Measurements from ENCODE around the gene RSL24D1.

RSL24D1 gene

GRCh38 chr15:55230051-55230670 lies 33.4 kb upstream of the RSL24D1 start:
- peaks cover 93% of the 10 kb centered on the region for H3K36me3 Mint-ChIP-seq (ENCODE audit: low read depth)
- no peak for DNase-seq

GRCh38 chr15:55226127-55226526 lies 29.4 kb upstream of the RSL24D1 start:
- H3K27ac Mint-ChIP-seq, result peak overlapping the region; percentile 33
- H3K4me3 Mint-ChIP-seq, result no peak overlapping the region
- peaks cover 65% of the 10 kb centered on the region for H3K4me1 Mint-ChIP-seq (ENCODE audit: low read depth)
- H3K36me3 Mint-ChIP-seq (ENCODE audit: low read depth), result peaks cover 98% of the 10 kb centered on the region
- DNase-seq, result no peak
- no peaks in the 10 kb centered on the region for H3K27me3 Mint-ChIP-seq
- H3K9me3 Mint-ChIP-seq, result no peaks in the 10 kb centered on the region

More at GRCh38 chr15:55230051-55230670, 33.4 kb upstream of the RSL24D1 start:
- Mint-ChIP-seq H3K4me3 (peak overlapping the region; percentile 21), H3K4me1 (ENCODE audit: low read depth) (peaks cover 46% of the 10 kb centered on the region), H3K9me3 (no peaks in the 10 kb centered on the region), H3K27me3 (no peaks in the 10 kb centered on the region), H3K27ac (peak overlapping the region; percentile 87)

- DNase-seq, result no peak
- Mint-ChIP-seq H3K9me3 (no peaks in the 10 kb centered on the region), H3K27ac (peak overlapping the region; percentile 83), H3K4me1 (ENCODE audit: low read depth) (peaks cover 63% of the 10 kb centered on the region), H3K36me3 (ENCODE audit: low read depth) (peaks cover 99% of the 10 kb centered on the region), H3K27me3 (no peaks in the 10 kb centered on the region), H3K4me3 (no peak overlapping the region)
Observed at GRCh38 chr15:55224892-55225291, 28.2 kb upstream of the RSL24D1 start.

GRCh38 chr15:55222588-55222987 lies 25.8 kb upstream of the RSL24D1 start:
- H3K27me3 Mint-ChIP-seq, result no peaks in the 10 kb centered on the region
- H3K4me3 Mint-ChIP-seq, result peak overlapping the region; percentile 1
- H3K4me1 Mint-ChIP-seq (ENCODE audit: low read depth), result peaks cover 77% of the 10 kb centered on the region
- H3K36me3 Mint-ChIP-seq (ENCODE audit: low read depth), result peaks cover 96% of the 10 kb centered on the region
- H3K9me3 Mint-ChIP-seq, result no peaks in the 10 kb centered on the region
- H3K27ac Mint-ChIP-seq, result peak overlapping the region; percentile 94
- no peak for DNase-seq

GRCh38 chr15:55221090-55222011 lies 24.6 kb upstream of the RSL24D1 start:
- Mint-ChIP-seq H3K4me1 (ENCODE audit: low read depth) (peaks cover 79% of the 10 kb centered on the region), H3K27ac (peak overlapping the region; percentile 94), H3K27me3 (no peaks in the 10 kb centered on the region), H3K36me3 (ENCODE audit: low read depth) (peaks cover 94% of the 10 kb centered on the region), H3K9me3 (no peaks in the 10 kb centered on the region), H3K4me3 (peak overlapping the region; percentile 43)
- DNase-seq, result peak; percentile 54

GRCh38 chr15:55220606-55221005 lies 23.9 kb upstream of the RSL24D1 start:
- Mint-ChIP-seq H3K27me3 (no peaks in the 10 kb centered on the region), H3K36me3 (ENCODE audit: low read depth) (peaks cover 91% of the 10 kb centered on the region), H3K4me1 (ENCODE audit: low read depth) (peaks cover 73% of the 10 kb centered on the region), H3K4me3 (peak overlapping the region; percentile 43), H3K9me3 (no peaks in the 10 kb centered on the region), H3K27ac (peak overlapping the region; percentile 94)
- no peak for DNase-seq

GRCh38 chr15:55218056-55218455 lies 21.3 kb upstream of the RSL24D1 start:
- H3K36me3 Mint-ChIP-seq (ENCODE audit: low read depth), result peaks cover 87% of the 10 kb centered on the region
- H3K27ac Mint-ChIP-seq, result peak overlapping the region; percentile 94
- no peaks in the 10 kb centered on the region for H3K27me3 Mint-ChIP-seq
- DNase-seq, result no peak
- H3K9me3 Mint-ChIP-seq, result no peaks in the 10 kb centered on the region
- H3K4me1 Mint-ChIP-seq (ENCODE audit: low read depth), result peaks cover 54% of the 10 kb centered on the region
- H3K4me3 Mint-ChIP-seq, result peak overlapping the region; percentile 12

- DNase-seq, result no peak
- Mint-ChIP-seq H3K4me1 (ENCODE audit: low read depth) (no peaks in the 10 kb centered on the region), H3K9me3 (no peaks in the 10 kb centered on the region), H3K36me3 (ENCODE audit: low read depth) (peaks cover 84% of the 10 kb centered on the region), H3K27ac (no peak overlapping the region), H3K4me3 (no peak overlapping the region), H3K27me3 (no peaks in the 10 kb centered on the region)
Observed at GRCh38 chr15:55204464-55204863, 7.7 kb upstream of the RSL24D1 start.

GRCh38 chr15:55202206-55202605 lies 5.5 kb upstream of the RSL24D1 start:
- Mint-ChIP-seq H3K27me3 (no peaks in the 10 kb centered on the region), H3K36me3 (ENCODE audit: low read depth) (peaks cover 76% of the 10 kb centered on the region), H3K27ac (no peak overlapping the region), H3K9me3 (peaks cover 10% of the 10 kb centered on the region), H3K4me1 (ENCODE audit: low read depth) (peaks cover 10% of the 10 kb centered on the region), H3K4me3 (no peak overlapping the region)
- DNase-seq, result no peak

- Mint-ChIP-seq H3K4me1 (ENCODE audit: low read depth) (peaks cover 10% of the 10 kb centered on the region), H3K9me3 (peaks cover 10% of the 10 kb centered on the region), H3K27ac (peak overlapping the region; percentile 59), H3K4me3 (peak overlapping the region; percentile 43), H3K27me3 (no peaks in the 10 kb centered on the region), H3K36me3 (ENCODE audit: low read depth) (peaks cover 44% of the 10 kb centered on the region)
- DNase-seq, result no peak
Observed at GRCh38 chr15:55198706-55199105, 2.0 kb upstream of the RSL24D1 start.

GRCh38 chr15:55197719-55198118 lies 978 bp upstream of the RSL24D1 start:
- Mint-ChIP-seq H3K36me3 (ENCODE audit: low read depth) (peaks cover 42% of the 10 kb centered on the region), H3K27ac (no peak overlapping the region), H3K9me3 (peaks cover 10% of the 10 kb centered on the region), H3K4me3 (no peak overlapping the region), H3K27me3 (no peaks in the 10 kb centered on the region), H3K4me1 (ENCODE audit: low read depth) (peaks cover 18% of the 10 kb centered on the region)
- DNase-seq, result no peak

GRCh38 chr15:55197362-55197705 lies 593 bp upstream of the RSL24D1 start:
- no peaks in the 10 kb centered on the region for H3K27me3 Mint-ChIP-seq
- H3K36me3 Mint-ChIP-seq (ENCODE audit: low read depth), result peaks cover 42% of the 10 kb centered on the region
- no peak for DNase-seq
- H3K9me3 Mint-ChIP-seq, result peaks cover 10% of the 10 kb centered on the region
- no peak overlapping the region for H3K4me3 Mint-ChIP-seq
- H3K4me1 Mint-ChIP-seq (ENCODE audit: low read depth), result peaks cover 22% of the 10 kb centered on the region
- no peak overlapping the region for H3K27ac Mint-ChIP-seq

GRCh38 chr15:55195996-55196395 lies 745 bp downstream of the RSL24D1 start:
- no peak overlapping the region for H3K27ac Mint-ChIP-seq
- H3K9me3 Mint-ChIP-seq, result peaks cover 10% of the 10 kb centered on the region
- H3K4me3 Mint-ChIP-seq, result no peak overlapping the region
- no peaks in the 10 kb centered on the region for H3K27me3 Mint-ChIP-seq
- H3K4me1 Mint-ChIP-seq (ENCODE audit: low read depth), result peaks cover 35% of the 10 kb centered on the region
- DNase-seq, result no peak
- H3K36me3 Mint-ChIP-seq (ENCODE audit: low read depth), result peaks cover 43% of the 10 kb centered on the region

GRCh38 chr15:55194256-55194655 lies 2.5 kb downstream of the RSL24D1 start:
- peaks cover 50% of the 10 kb centered on the region for H3K36me3 Mint-ChIP-seq (ENCODE audit: low read depth)
- H3K4me1 Mint-ChIP-seq (ENCODE audit: low read depth), result peaks cover 43% of the 10 kb centered on the region
- no peak overlapping the region for H3K4me3 Mint-ChIP-seq
- H3K27me3 Mint-ChIP-seq, result no peaks in the 10 kb centered on the region
- DNase-seq, result no peak
- H3K27ac Mint-ChIP-seq, result no peak overlapping the region
- peaks cover 8% of the 10 kb centered on the region for H3K9me3 Mint-ChIP-seq

GRCh38 chr15:55186331-55186730 lies 10.4 kb downstream of the RSL24D1 start:
- H3K4me3 Mint-ChIP-seq, result no peak overlapping the region
- H3K4me1 Mint-ChIP-seq (ENCODE audit: low read depth), result peaks cover 53% of the 10 kb centered on the region
- no peaks in the 10 kb centered on the region for H3K27me3 Mint-ChIP-seq
- no peak overlapping the region for H3K27ac Mint-ChIP-seq
- peaks cover 95% of the 10 kb centered on the region for H3K36me3 Mint-ChIP-seq (ENCODE audit: low read depth)
- DNase-seq, result no peak
- H3K9me3 Mint-ChIP-seq, result no peaks in the 10 kb centered on the region

Measured in activated T-cell treated with anti-CD3 and anti-CD28 coated beads, Interleukin-2, amount 50 U/mL, for 24 hours (primary cell).